IMR-90 (cell line): ENCODE measurements around the gene MSI2. TPM values are rescaled to one million over a fixed set of nuclear protein-coding genes. Genes with fewer than 3 reads are reported as not detected.

Experiments used
- ATAC-seq: fragments of 200-7000 bp; cut with Tn5 transposase; 2 replicates; pipeline ENCODE4 v1.9.1; 2020; ENCODE audit warnings: low read depth, mild to moderate bottlenecking, moderate library complexity
- BruUV-seq: library from RNA; stranded (reverse); fragments of 400-500 nt; replicated peaks from 2 replicates; lab custom pipeline; 2021; lab: Mats Ljungman, UMichigan
- CTCF ChIA-PET: fragments of 300-600 bp; formaldehyde crosslinking; extraction: SDS; loops from one replicate; lab custom pipeline; 2021; ENCODE audit warnings: antibody characterized with exemption; lab: Yijun Ruan, JAX
- POLR2A ChIA-PET: fragments of 300-600 bp; sonication (Branson Sonifier 250); formaldehyde crosslinking; loops from one replicate; lab custom pipeline; 2022; ENCODE audit warnings: antibody characterized with exemption; ENCODE audit not compliant: unreplicated experiment; lab: Charles Lee
- DNase-seq: peaks from one replicate; pipeline ENCODE4 v3.0.0; 2013
- H2AFZ ChIP-seq: replicated peaks from 2 replicates; pipeline ENCODE3; 2013; ENCODE audit warnings: low read length, mild to moderate bottlenecking; ENCODE audit not compliant: poor library complexity
- H2AK5ac ChIP-seq: 2 replicates; pipeline ENCODE4 v1.6.1; 2013; ENCODE audit warnings: low read depth, low read length, inconsistent platforms
- H2AK9ac ChIP-seq: replicated peaks from 2 replicates; pipeline ENCODE3; 2013; ENCODE audit warnings: mild to moderate bottlenecking, low read depth, low read length, moderate library complexity; ENCODE audit not compliant: poor library complexity
- H2BK120ac ChIP-seq: 2 replicates; pipeline ENCODE4 v1.6.1; 2013; ENCODE audit warnings: low read depth, low read length, inconsistent platforms
- H2BK15ac ChIP-seq: 3 replicates; pipeline ENCODE4 v1.6.1; 2013; ENCODE audit warnings: low read depth, low read length, inconsistent platforms
- H2BK20ac ChIP-seq: 2 replicates; pipeline ENCODE4 v1.6.1; 2013; ENCODE audit warnings: low read depth, mild to moderate bottlenecking, inconsistent platforms, low read length, moderate library complexity
- H2BK5ac ChIP-seq: 2 replicates; pipeline ENCODE4 v1.6.1; 2013; ENCODE audit warnings: mild to moderate bottlenecking, low read depth, low read length, inconsistent platforms; ENCODE audit not compliant: poor library complexity, severe bottlenecking
- H3K14ac ChIP-seq: replicated peaks from 2 replicates; pipeline ENCODE4 v1.6.1; 2013; ENCODE audit warnings: low read depth, low read length, inconsistent platforms
- H3K18ac ChIP-seq: 2 replicates; pipeline ENCODE4 v1.6.1; 2013; ENCODE audit warnings: low read depth, low read length, control low read depth
- H3K23ac ChIP-seq: 2 replicates; pipeline ENCODE4 v1.6.1; 2013; ENCODE audit warnings: low read depth, low read length, inconsistent platforms
- H3K27ac ChIP-seq: 2 replicates; pipeline ENCODE4 v1.5.1; 2013; ENCODE audit warnings: mild to moderate bottlenecking, control low read depth, low read length; ENCODE audit not compliant: insufficient read depth
- H3K27me3 ChIP-seq: 2 replicates; pipeline ENCODE4 v1.6.1; 2013; ENCODE audit warnings: low read length; ENCODE audit not compliant: control insufficient read depth, insufficient read depth
- H3K36me3 ChIP-seq: 2 replicates; pipeline ENCODE4 v1.6.1; 2013; ENCODE audit warnings: low read length, mixed read lengths; ENCODE audit not compliant: control insufficient read depth, insufficient read depth
- H3K4ac ChIP-seq: 2 replicates; pipeline ENCODE4 v1.6.1; 2013; ENCODE audit warnings: low read depth, low read length, inconsistent platforms
- H3K4me1 ChIP-seq: 2 replicates; pipeline ENCODE4 v1.6.1; 2013; ENCODE audit warnings: low read length, mixed read lengths; ENCODE audit not compliant: control insufficient read depth, insufficient read depth
- H3K4me2 ChIP-seq: 2 replicates; pipeline ENCODE4 v1.6.1; 2013; ENCODE audit warnings: low read depth, mild to moderate bottlenecking, control low read depth, low read length, moderate library complexity
- H3K4me3 ChIP-seq: 2 replicates; pipeline ENCODE4 v1.5.1; 2013; ENCODE audit warnings: low read depth, mild to moderate bottlenecking, control low read depth, low read length, moderate library complexity; ENCODE audit not compliant: insufficient read depth
- H3K56ac ChIP-seq: 2 replicates; pipeline ENCODE4 v1.6.1; 2013; ENCODE audit warnings: low read length, inconsistent platforms; ENCODE audit not compliant: insufficient read depth; ENCODE audit errors: extremely low read depth
- H3K79me1 ChIP-seq, 2 experiments: 2 replicates each; pipeline ENCODE4 v1.6.1; 2013; ENCODE audit warnings: low read length in 2 of 2, inconsistent platforms in 1 of 2, low read depth in 1 of 2
- H3K9ac ChIP-seq: 2 replicates; pipeline ENCODE4 v1.6.1; 2013; ENCODE audit warnings: low read depth, low read length, control low read depth
- H3K9me1 ChIP-seq: 2 replicates; pipeline ENCODE4 v1.6.1; 2013; ENCODE audit warnings: low read length, inconsistent platforms; ENCODE audit not compliant: insufficient read depth
- H3K9me3 ChIP-seq: 2 replicates; pipeline ENCODE4 v1.6.1; 2013; ENCODE audit warnings: low read length; ENCODE audit not compliant: control insufficient read depth, insufficient read depth
- H4K20me1 ChIP-seq: 2 replicates; pipeline ENCODE4 v1.6.1; 2013; ENCODE audit warnings: low read length, inconsistent platforms; ENCODE audit not compliant: insufficient read depth
- H4K5ac ChIP-seq: 2 replicates; pipeline ENCODE4 v1.6.1; 2013; ENCODE audit warnings: mild to moderate bottlenecking, low read depth, low read length, control low read depth
- H4K8ac ChIP-seq, 2 experiments: 2 replicates each; pipeline ENCODE4 v1.6.1; 2013; ENCODE audit warnings: low read depth in 2 of 2, low read length in 2 of 2, control low read depth in 1 of 2, inconsistent platforms in 1 of 2
- H4K91ac ChIP-seq: 2 replicates; pipeline ENCODE4 v1.6.1; 2013; ENCODE audit warnings: low read depth, low read length, inconsistent platforms; ENCODE audit not compliant: insufficient read depth
- BHLHE40 ChIP-seq: fragments of 150-350 bp; IDR thresholded peaks from 2 replicates; pipeline ENCODE4 v1.6.1; 2016; ENCODE audit warnings: mild to moderate bottlenecking, low read depth, low read length
- CEBPB ChIP-seq: IDR thresholded peaks from 2 replicates; pipeline ENCODE4 v1.6.1; 2012; ENCODE audit warnings: low read depth, low read length, improper control_type of control experiment
- FOS ChIP-seq: fragments of 150-350 bp; IDR thresholded peaks from 2 replicates; pipeline ENCODE4 v1.6.1; 2016; ENCODE audit warnings: low read depth, low read length
- MAFK ChIP-seq: IDR thresholded peaks from 2 replicates; pipeline ENCODE4 v1.6.1; 2012; ENCODE audit warnings: low read depth, low read length, improper control_type of control experiment
- MAZ ChIP-seq: IDR thresholded peaks from 2 replicates; pipeline ENCODE4 v1.6.1; 2012; ENCODE audit warnings: low read depth, mild to moderate bottlenecking, low read length, improper control_type of control experiment, moderate library complexity, borderline replicate concordance
- POLR2A ChIP-seq: IDR thresholded peaks from 2 replicates; pipeline ENCODE4 v1.6.1; 2012; ENCODE audit warnings: mild to moderate bottlenecking, low read depth, low read length
- RAD21 ChIP-seq: IDR thresholded peaks from 2 replicates; pipeline ENCODE4 v1.6.1; 2012; ENCODE audit warnings: low read length, improper control_type of control experiment
- RCOR1 ChIP-seq: IDR thresholded peaks from 2 replicates; pipeline ENCODE4 v1.6.1; 2012; ENCODE audit warnings: mild to moderate bottlenecking, low read length, improper control_type of control experiment; ENCODE audit not compliant: insufficient replicate concordance
- RFX5 ChIP-seq: IDR thresholded peaks from 2 replicates; pipeline ENCODE4 v1.8.0; 2012; ENCODE audit warnings: low read depth, mild to moderate bottlenecking, low read length, moderate library complexity
- SMC3 ChIP-seq: fragments of 150-350 bp; IDR thresholded peaks from 2 replicates; pipeline ENCODE4 v1.6.1; 2016; ENCODE audit warnings: low read depth, mild to moderate bottlenecking, antibody characterized with exemption, low read length, moderate library complexity
- WGBS, 2 experiments: methylation state at CpG; one replicate each; pipeline versions ENCODE4 v1.1.5 to v1.1.7; 2013; ENCODE audit warnings: missing lambda C conversion rate in 2 of 2; ENCODE audit not compliant: insufficient read length in 1 of 2; ENCODE audit errors: extremely low coverage in 2 of 2; 5-methylcytosine and 5-hydroxymethylcytosine counted together
- dilution Hi-C: fragments of 300-500 bp; cut with HindIII; formaldehyde crosslinking; loops from one replicate; pipeline ENCODE4 v1.14.3; 2018; ENCODE audit warnings: low sequenced_read_pairs; ENCODE audit not compliant: unreplicated experiment
- in situ Hi-C: fragments of 300-500 bp; cut with MboI; formaldehyde crosslinking; loops from 3 replicates; pipeline ENCODE4 v1.14.3; 2019; ENCODE audit warnings: low sequenced_read_pairs, inconsistent platforms, mixed read lengths
- intact Hi-C: fragments of 100-400 bp; cut with micrococcal nuclease; formaldehyde crosslinking; loops from 2 replicates; pipeline ENCODE4 v1.10.0; 2022
- polyA plus RNA-seq, 3 experiments: library from polyadenylated mRNA; depleted of rRNA; stranded (reverse); fragments of >200 nt; gene quantifications; 2 replicates each; pipeline ENCODE4 v1.2.3, GENCODE V29; 2012; ENCODE audit warnings: low replicate concordance in 1 of 3
- total RNA-seq: library from RNA; depleted of rRNA; stranded (reverse); fragments of >200 nt; gene quantifications from 2 replicates; pipeline ENCODE4 v1.2.3, GENCODE V29; 2012
- TF ChIP-seq, protein P1 (sequence below): conservative IDR thresholded peaks from 2 replicates; pipeline ENCODE4 v1.5.1; 2012; ENCODE audit warnings: mild to moderate bottlenecking, low read depth, low read length, improper control_type of control experiment

MSI2 gene
- total and polyA plus RNA-seq, 2 of the 4 experiments (the other 2 are of a cell fraction): 13.0 to 16.0 TPM

DNA sequence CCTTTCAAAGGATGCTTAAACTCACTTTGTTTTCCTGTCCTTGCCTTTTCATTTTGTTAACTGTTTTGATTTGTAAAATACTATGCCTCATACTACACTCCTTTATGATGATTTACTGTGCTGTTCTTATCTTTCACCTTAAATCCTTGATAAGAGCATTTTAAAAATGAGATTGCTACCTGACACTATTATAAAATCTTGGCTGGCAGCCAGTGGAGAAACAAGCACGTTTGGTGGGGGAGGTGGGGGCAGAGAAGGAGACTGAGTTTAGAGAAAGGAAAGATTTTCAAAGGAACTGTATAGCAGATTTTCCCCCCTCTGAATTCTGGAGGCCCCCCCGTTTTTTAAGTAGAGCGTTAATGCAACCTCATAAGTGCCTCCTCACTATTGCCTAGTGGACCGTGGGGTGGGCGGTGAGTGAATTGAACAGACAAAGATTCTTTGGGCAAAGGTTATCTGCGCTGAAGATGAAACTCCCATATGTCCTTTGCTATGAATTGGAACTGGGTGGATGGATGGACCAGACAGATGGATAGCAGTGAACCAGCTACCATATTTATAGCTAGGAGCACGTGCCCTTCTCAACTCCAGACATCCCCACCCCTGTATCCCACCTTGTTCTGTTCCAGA lies 288.6 kb downstream of the MSI2 start:
- Histone ChIP-seq H4K91ac (no peak overlapping the region), H2AFZ (no peak overlapping the region), H3K4ac (no peak overlapping the region), H3K14ac (no peak overlapping the region), H3K9me3 (peaks cover 2% of the 10 kb centered on the region; the same call in 1 of the 2 replicates), H3K79me1 (peaks cover 0 to 3% of the 10 kb centered on the region in 2 experiments; a peak in 1 of 4 replicates), H2BK15ac (no peak overlapping the region), H2BK120ac (no peak overlapping the region), H3K18ac (no peak overlapping the region), H2AK9ac (no peak overlapping the region), H3K4me1 (peaks cover 2% of the 10 kb centered on the region; the same call in 1 of the 2 replicates), H2BK5ac (no peak overlapping the region), H4K8ac (no peak overlapping the region), H3K56ac (no peak overlapping the region), H3K9me1 (0 out of 2 replicates have a peak, but pooled peaks cover 3% of the 10 kb centered on the region), H2AK5ac (no peak overlapping the region), H2BK20ac (no peak overlapping the region), H3K27me3 (no peaks in the 10 kb centered on the region), H3K23ac (no peak overlapping the region), H3K4me2 (no peak overlapping the region), H3K36me3 (no peaks in the 10 kb centered on the region), H4K5ac (no peak overlapping the region), H3K9ac (no peak overlapping the region), H4K20me1 (no peaks in the 10 kb centered on the region), H3K27ac (no peak overlapping the region), H3K4me3 (no peak overlapping the region)
- TF ChIP-seq SMC3: no peak
- TF ChIP-seq RCOR1: no peak
- TF ChIP-seq, protein P1, sequence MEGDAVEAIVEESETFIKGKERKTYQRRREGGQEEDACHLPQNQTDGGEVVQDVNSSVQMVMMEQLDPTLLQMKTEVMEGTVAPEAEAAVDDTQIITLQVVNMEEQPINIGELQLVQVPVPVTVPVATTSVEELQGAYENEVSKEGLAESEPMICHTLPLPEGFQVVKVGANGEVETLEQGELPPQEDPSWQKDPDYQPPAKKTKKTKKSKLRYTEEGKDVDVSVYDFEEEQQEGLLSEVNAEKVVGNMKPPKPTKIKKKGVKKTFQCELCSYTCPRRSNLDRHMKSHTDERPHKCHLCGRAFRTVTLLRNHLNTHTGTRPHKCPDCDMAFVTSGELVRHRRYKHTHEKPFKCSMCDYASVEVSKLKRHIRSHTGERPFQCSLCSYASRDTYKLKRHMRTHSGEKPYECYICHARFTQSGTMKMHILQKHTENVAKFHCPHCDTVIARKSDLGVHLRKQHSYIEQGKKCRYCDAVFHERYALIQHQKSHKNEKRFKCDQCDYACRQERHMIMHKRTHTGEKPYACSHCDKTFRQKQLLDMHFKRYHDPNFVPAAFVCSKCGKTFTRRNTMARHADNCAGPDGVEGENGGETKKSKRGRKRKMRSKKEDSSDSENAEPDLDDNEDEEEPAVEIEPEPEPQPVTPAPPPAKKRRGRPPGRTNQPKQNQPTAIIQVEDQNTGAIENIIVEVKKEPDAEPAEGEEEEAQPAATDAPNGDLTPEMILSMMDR: no peak
- no peak for TF ChIP-seq CEBPB
- TF ChIP-seq BHLHE40: no peak
- TF ChIP-seq RAD21: no peak
- no peak for TF ChIP-seq FOS
- TF ChIP-seq POLR2A: no peak
- TF ChIP-seq MAZ: no peak
- TF ChIP-seq RFX5: no peak
- no peak for TF ChIP-seq MAFK
- ChIA-PET CTCF (no interaction called here), POLR2A (no interaction called here)
- dilution Hi-C loops: no loop called here
- no CpG with 5 or more reads among the region's 7 CpGs for WGBS, 2 experiments
- DNase-seq (no peak), ATAC-seq (no peak)
- no TSS peak for BruUV-seq
- intact Hi-C loops: no loop called here
- in situ Hi-C loops: no loop called here
